GM12878 (cell line): ENCODE measurements around the gene FADD. TPM values are rescaled to one million over a fixed set of nuclear protein-coding genes. Genes with fewer than 3 reads are reported as not detected.

Source experiments
- ATAC-seq: fragments of 200-7000 bp; cut with Tn5 transposase; 3 replicates; pipeline ENCODE4 v1.9.1; 2020; ENCODE audit warnings: mild to moderate bottlenecking, moderate library complexity
- BruUV-seq: library from RNA; stranded (reverse); fragments of 400-500 nt; replicated peaks from 2 replicates; lab custom pipeline; 2021; lab: Mats Ljungman, UMichigan
- CTCF ChIA-PET: fragments of 300-600 bp; sonication (Branson Sonifier 250); formaldehyde crosslinking; extraction: SDS; loops from one replicate; lab custom pipeline; 2021; ENCODE audit warnings: inconsistent platforms; lab: Yijun Ruan, JAX
- POLR2A ChIA-PET: fragments of 350-600 bp; formaldehyde crosslinking; extraction: SDS; loops from one replicate; lab custom pipeline; 2021; ENCODE audit warnings: inconsistent platforms; lab: Charles Lee
- RAD21 ChIA-PET: fragments of 300-600 bp; sonication (Branson Sonifier 250); formaldehyde crosslinking; loops from one replicate; lab custom pipeline; 2023; ENCODE audit warnings: antibody characterized with exemption; ENCODE audit not compliant: unreplicated experiment; lab: Charles Lee
- SMC1A ChIA-PET: fragments of 300-600 bp; sonication (Branson Sonifier 250); formaldehyde crosslinking; loops from one replicate; lab custom pipeline; 2023; ENCODE audit not compliant: unreplicated experiment, uncharacterized antibody; lab: Charles Lee
- DNase-seq: peaks from one replicate; pipeline ENCODE4 v3.0.0-alpha.2; 2011; ENCODE audit warnings: low read depth, low spot score
- FAIRE-seq: peaks from 3 replicates; lab custom pipeline; 2011; peaks lifted over from hg19 to GRCh38; lab: Jason Lieb, UNC
- H2AFZ ChIP-seq: 2 replicates; pipeline ENCODE4 v1.6.0; 2011; ENCODE audit warnings: low read depth, low read length, control low read depth; ENCODE audit not compliant: control insufficient read depth
- H3K27ac ChIP-seq: 2 replicates; pipeline ENCODE4 v1.5.1; 2011; ENCODE audit warnings: control low read depth; ENCODE audit not compliant: control insufficient read depth, insufficient read depth
- H3K27me3 ChIP-seq, 2 experiments: replicated peaks in 1 of 2; 2 replicates each; pipeline versions ENCODE4 v1.6.0 to v1.6.1; 2011; ENCODE audit warnings: low read length in 1 of 2; ENCODE audit not compliant: control insufficient read depth in 2 of 2, insufficient read depth in 2 of 2
- H3K36me3 ChIP-seq, 2 experiments: 2 replicates each; pipeline ENCODE4 v1.5.1; 2011; ENCODE audit warnings: low read length in 1 of 2; ENCODE audit not compliant: control insufficient read depth in 2 of 2, insufficient read depth in 2 of 2
- H3K4me1 ChIP-seq: 2 replicates; pipeline ENCODE4 v1.6.1; 2011; ENCODE audit warnings: mild to moderate bottlenecking, low read length, moderate library complexity, mixed read lengths; ENCODE audit not compliant: control insufficient read depth, insufficient read depth
- H3K4me2 ChIP-seq: 2 replicates; pipeline ENCODE4 v1.6.0; 2011; ENCODE audit warnings: control low read depth; ENCODE audit not compliant: control insufficient read depth, insufficient read depth
- H3K4me3 ChIP-seq: fragments of 200-600 bp; sonication (generic); 2 replicates; pipeline ENCODE4 v1.5.1; 2016
- H3K79me2 ChIP-seq: 2 replicates; pipeline ENCODE4 v1.6.0; 2011; ENCODE audit warnings: low read length; ENCODE audit not compliant: control insufficient read depth, insufficient read depth
- H3K9ac ChIP-seq: 2 replicates; pipeline ENCODE4 v1.8.0; 2011; ENCODE audit warnings: low read length, control low read depth, mixed read lengths; ENCODE audit not compliant: control insufficient read depth, insufficient read depth
- H3K9me3 ChIP-seq: replicated peaks from 3 replicates; pipeline ENCODE4 v1.5.1; 2011; ENCODE audit warnings: mild to moderate bottlenecking, low read length; ENCODE audit not compliant: control insufficient read depth, insufficient read depth
- H4K20me1 ChIP-seq: 2 replicates; pipeline ENCODE4 v1.6.0; 2011; ENCODE audit not compliant: control insufficient read depth, insufficient read depth
- EGR1 ChIP-seq, 2 experiments: IDR thresholded peaks; 1 replicate in 1 of 2; 2 replicates in 1 of 2; pipeline ENCODE4 v1.6.1; 2011 to 2012; ENCODE audit warnings: low read depth in 2 of 2, low read length in 2 of 2, borderline replicate concordance in 1 of 2, mild to moderate bottlenecking in 1 of 2, moderate library complexity in 1 of 2
- WGBS: methylation state at CpG from one replicate; pipeline ENCODE4 v1.1.6; 2016; ENCODE audit warnings: low lambda C conversion rate; ENCODE audit not compliant: insufficient replicate concordance, insufficient coverage; ENCODE audit errors: missing lambda C conversion rate; 5-methylcytosine and 5-hydroxymethylcytosine counted together
- in situ Hi-C: fragments of 300-500 bp; cut with MboI; formaldehyde crosslinking; loops from 9 replicates; pipeline ENCODE4 v1.14.3; 2018; ENCODE audit warnings: mixed read lengths
- intact Hi-C: fragments of 100-400 bp; cut with micrococcal nuclease; formaldehyde crosslinking; loops from one replicate; pipeline ENCODE4 v1.14.2; 2022; ENCODE audit not compliant: unreplicated experiment
- polyA plus RNA-seq, 11 experiments: library from polyadenylated mRNA; depleted of rRNA in 4 of 11; unstranded in 6 of 11; stranded (reverse) in 5 of 11; fragments of >200 nt; fragmentation: Nextera tagmentation in 4 of 11; fragmentation: Illumina TruSeq in 1 of 11; extraction: Ambion mirVana in 4 of 11; extraction: Trizol in 1 of 11; gene quantifications; 1 replicate in 1 of 11; 2 replicates in 10 of 11; pipeline versions ENCODE4 v1.2.1 to v1.2.3, GENCODE V29; 2011 to 2016; ENCODE audit warnings: inconsistent platforms in 2 of 11, missing spikeins in 2 of 11, low read depth in 1 of 11
- total RNA-seq, 4 experiments: library from RNA; depleted of rRNA in 3 of 4; stranded (reverse); fragments of >200 nt in 3 of 4; fragmentation: Illumina TruSeq in 1 of 4; extraction: Trizol in 1 of 4; gene quantifications; 2 replicates each; pipeline versions ENCODE4 v1.2.1 to v1.2.3, GENCODE V29; 2013 to 2021
- TF ChIP-seq, protein P1 (sequence below): fragments of 450-650 bp; IDR thresholded peaks from 2 replicates; pipeline ENCODE4 v1.6.1; 2018; ENCODE audit warnings: mild to moderate bottlenecking, low read depth, moderate library complexity; ENCODE audit not compliant: partially characterized antibody

Gene FADD
- total and polyA plus RNA-seq, 10 of the 15 experiments (the other 5 are each of a cell fraction or from before 2014, with no cell fraction given) = 0.32 to 38.7 (median 21.8) TPM

DNA sequence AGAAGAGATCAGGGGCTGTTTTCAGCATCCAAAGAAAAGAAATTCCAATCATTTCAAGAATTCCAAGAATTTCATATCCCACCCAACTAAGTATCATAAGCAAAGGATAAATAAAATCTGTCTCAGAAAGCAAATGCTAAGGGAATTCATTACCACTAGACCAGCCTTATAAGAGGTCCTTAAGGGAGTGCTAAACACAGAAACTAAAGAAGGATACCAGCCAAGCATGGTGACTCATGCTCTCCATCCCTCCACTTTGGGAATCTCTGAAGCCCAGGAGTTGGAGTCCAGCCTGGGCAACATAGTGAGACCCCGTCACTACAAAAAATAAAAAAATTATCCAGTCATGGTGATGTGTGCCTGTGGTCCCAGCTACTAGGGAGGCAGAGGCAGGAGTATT lies 17.8 kb downstream of the FADD start (continued):
- TF ChIP-seq, protein P1, sequence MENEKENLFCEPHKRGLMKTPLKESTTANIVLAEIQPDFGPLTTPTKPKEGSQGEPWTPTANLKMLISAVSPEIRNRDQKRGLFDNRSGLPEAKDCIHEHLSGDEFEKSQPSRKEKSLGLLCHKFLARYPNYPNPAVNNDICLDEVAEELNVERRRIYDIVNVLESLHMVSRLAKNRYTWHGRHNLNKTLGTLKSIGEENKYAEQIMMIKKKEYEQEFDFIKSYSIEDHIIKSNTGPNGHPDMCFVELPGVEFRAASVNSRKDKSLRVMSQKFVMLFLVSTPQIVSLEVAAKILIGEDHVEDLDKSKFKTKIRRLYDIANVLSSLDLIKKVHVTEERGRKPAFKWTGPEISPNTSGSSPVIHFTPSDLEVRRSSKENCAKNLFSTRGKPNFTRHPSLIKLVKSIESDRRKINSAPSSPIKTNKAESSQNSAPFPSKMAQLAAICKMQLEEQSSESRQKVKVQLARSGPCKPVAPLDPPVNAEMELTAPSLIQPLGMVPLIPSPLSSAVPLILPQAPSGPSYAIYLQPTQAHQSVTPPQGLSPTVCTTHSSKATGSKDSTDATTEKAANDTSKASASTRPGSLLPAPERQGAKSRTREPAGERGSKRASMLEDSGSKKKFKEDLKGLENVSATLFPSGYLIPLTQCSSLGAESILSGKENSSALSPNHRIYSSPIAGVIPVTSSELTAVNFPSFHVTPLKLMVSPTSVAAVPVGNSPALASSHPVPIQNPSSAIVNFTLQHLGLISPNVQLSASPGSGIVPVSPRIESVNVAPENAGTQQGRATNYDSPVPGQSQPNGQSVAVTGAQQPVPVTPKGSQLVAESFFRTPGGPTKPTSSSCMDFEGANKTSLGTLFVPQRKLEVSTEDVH = no peak

DNA sequence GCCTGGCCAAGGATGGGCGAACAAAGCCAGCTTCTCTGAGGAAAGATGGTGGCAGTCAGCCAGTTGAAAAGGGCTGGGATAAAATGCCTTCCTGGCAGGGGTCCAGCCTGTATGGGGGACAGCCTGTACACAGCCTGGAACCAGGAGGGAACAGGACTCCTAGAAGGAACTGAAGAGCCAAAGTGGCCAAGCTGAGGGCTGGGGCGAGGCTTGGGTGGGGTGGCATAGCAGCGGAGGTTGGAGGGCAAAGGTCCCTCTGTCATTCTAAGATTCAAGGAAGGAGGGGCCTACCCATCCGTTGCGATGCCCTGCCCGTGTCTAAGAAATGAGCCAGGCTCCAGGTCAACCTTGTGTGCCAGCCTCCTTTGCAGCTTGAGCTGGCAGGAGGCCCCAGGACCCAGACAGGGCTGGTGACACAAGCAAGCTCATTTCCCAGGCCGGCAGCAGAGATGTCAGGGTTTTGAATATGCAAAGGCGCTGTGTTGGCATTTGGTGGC lies 22.6 kb downstream of the FADD start:
- Histone ChIP-seq H3K4me2 (no peak overlapping the region), H2AFZ (no peak overlapping the region), H3K4me1 (no peaks in the 10 kb centered on the region), H3K36me3 (no peaks in the 10 kb centered on the region), H3K4me3 (no peak overlapping the region), H3K9ac (no peak overlapping the region), H3K9me3 (no peaks in the 10 kb centered on the region; the same call in 2 of the 3 replicates), H3K79me2 (no peaks in the 10 kb centered on the region), H4K20me1 (no peaks in the 10 kb centered on the region), H3K27ac (no peak overlapping the region), H3K27me3 (peaks cover 0 to 4% of the 10 kb centered on the region in 2 experiments; a peak in 3 of 4 replicates)
- ChIA-PET POLR2A (no interaction called here), RAD21 (no interaction called here), CTCF (interaction anchor here (1.3 kb wide), 1 partner anchor 21 kb away, joined by 4 read pairs; no protein-coding TSS in a partner anchor), SMC1A (no interaction called here)
- TF ChIP-seq EGR1 (IDR thresholded peaks at IDR 0.05; ENCODE audit: borderline replicate concordance in 1 of 2, low read depth in 2 of 2, low read length in 2 of 2) = no peak
- ATAC-seq (no peak), DNase-seq (no peak), FAIRE-seq (no peak)
- BruUV-seq = no TSS peak
- intact Hi-C loops = no loop called here
- in situ Hi-C loops = no loop called here
- WGBS = 41% methylated on average over 8 of the region's 8 CpGs
